Fibroblast of lung (primary cell): ENCODE results near the gene CDH4. TPM values are rescaled to one million over a fixed set of nuclear protein-coding genes. Genes with fewer than 3 reads are reported as not detected.

Experiments used
- DNase-seq, 2 donors: peaks; one replicate each; pipeline versions ENCODE4 v3.0.0 to v3.0.0-alpha.2; 2010; ENCODE audit warnings: low read depth in 2 of 2
- H2AFZ ChIP-seq: 2 replicates; pipeline ENCODE4 v1.5.1; 2012; ENCODE audit warnings: low read length, control low read depth, inconsistent platforms
- H3K27ac ChIP-seq: 2 replicates; pipeline ENCODE4 v1.5.1; 2011; ENCODE audit warnings: low read length, control low read depth; ENCODE audit not compliant: insufficient read depth
- H3K27me3 ChIP-seq: 2 replicates; pipeline ENCODE4 v1.5.1; 2011; ENCODE audit warnings: mild to moderate bottlenecking, low read length; ENCODE audit not compliant: control insufficient read depth, insufficient read depth
- H3K36me3 ChIP-seq: 2 replicates; pipeline ENCODE4 v1.5.1; 2011; ENCODE audit warnings: low read length; ENCODE audit not compliant: control insufficient read depth, insufficient read depth
- H3K4me1 ChIP-seq: 2 replicates; pipeline ENCODE4 v1.5.1; 2011; ENCODE audit warnings: low read length; ENCODE audit not compliant: control insufficient read depth, insufficient read depth; ENCODE audit errors: extremely low read depth
- H3K4me2 ChIP-seq: 2 replicates; pipeline ENCODE4 v1.5.1; 2011; ENCODE audit warnings: low read length, control low read depth; ENCODE audit not compliant: insufficient read depth; ENCODE audit errors: extremely low read depth
- H3K4me3 ChIP-seq, 4 experiments: fragments of 200-600 bp in 1 of 4; sonication (generic) in 1 of 4; replicated peaks in 1 of 4; 2 replicates each; pipeline ENCODE4 v1.5.1; 2011 to 2016; ENCODE audit warnings: low read length in 4 of 4, low read depth in 3 of 4, mild to moderate bottlenecking in 3 of 4, control low read depth in 2 of 4, inconsistent platforms in 1 of 4, mixed read lengths in 1 of 4; ENCODE audit not compliant: insufficient read depth in 1 of 4; ENCODE audit errors: control extremely low read depth in 1 of 4
- H3K79me2 ChIP-seq: 2 replicates; pipeline ENCODE4 v1.5.1; 2012; ENCODE audit warnings: mild to moderate bottlenecking, low read length, inconsistent platforms; ENCODE audit not compliant: control insufficient read depth, insufficient read depth
- H3K9ac ChIP-seq: 2 replicates; pipeline ENCODE4 v1.5.1; 2011; ENCODE audit warnings: mild to moderate bottlenecking, low read length, control low read depth; ENCODE audit not compliant: insufficient read depth
- H3K9me3 ChIP-seq: 2 replicates; pipeline ENCODE4 v1.5.1; 2012; ENCODE audit warnings: low read depth, low read length; ENCODE audit not compliant: control insufficient read depth, insufficient read depth
- H4K20me1 ChIP-seq: 2 replicates; pipeline ENCODE4 v1.5.1; 2011; ENCODE audit warnings: low read length; ENCODE audit not compliant: control insufficient read depth, insufficient read depth; ENCODE audit errors: extremely low read depth
- CTCF ChIP-seq, 2 donors: IDR thresholded peaks in 1 of 2; conservative IDR thresholded peaks in 1 of 2; 1 replicate in 1 of 2; 2 replicates in 1 of 2; pipeline ENCODE4 v1.5.1; 2011 to 2012; ENCODE audit warnings: low read length in 2 of 2, control low read depth in 1 of 2, inconsistent platforms in 1 of 2, low read depth in 1 of 2, mild to moderate bottlenecking in 1 of 2
- EZH2 ChIP-seq: IDR thresholded peaks from 2 replicates; pipeline ENCODE4 v1.5.1; 2012; ENCODE audit warnings: low read length, control low read depth, mild to moderate bottlenecking; ENCODE audit errors: missing control alignments
- polyA plus RNA-seq, 2 donors: library from polyadenylated mRNA; depleted of rRNA in 1 of 2; stranded (reverse) in 1 of 2; unstranded in 1 of 2; fragments of >200 nt; gene quantifications; 2 replicates each; pipeline ENCODE4 v1.2.1, GENCODE V29; 2011 to 2012; ENCODE audit warnings: missing spikeins in 1 of 2
- total RNA-seq: library from RNA; depleted of rRNA; stranded (reverse); fragments of >200 nt; gene quantifications from 2 replicates; pipeline ENCODE4 v1.2.1, GENCODE V29; 2014

CDH4 gene
- total and polyA plus RNA-seq, 2 donors (not counting 1 experiment from before 2014, with no cell fraction given) = 4.8 to 6.8 TPM

DNA sequence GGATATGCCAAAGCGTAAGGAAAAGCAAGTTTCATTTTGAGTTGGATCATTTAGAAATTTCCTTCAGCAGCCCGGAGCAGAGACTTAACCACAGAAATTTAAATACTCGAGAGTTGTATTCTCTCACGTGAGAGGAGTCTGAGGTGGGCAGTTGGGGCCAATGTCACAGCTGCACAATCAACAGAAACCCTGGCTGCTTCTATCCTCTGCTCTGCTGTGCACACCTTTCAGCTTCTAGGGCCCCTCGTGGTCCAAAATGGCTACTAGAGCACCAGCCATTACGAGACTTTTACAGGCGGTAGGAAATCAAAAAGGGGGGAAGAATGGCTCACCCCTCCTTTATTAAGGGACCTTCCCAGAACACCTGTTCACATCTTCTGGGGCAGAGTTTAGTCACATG lies 659.8 kb downstream of the CDH4 start:
- no peak overlapping the region for H3K9ac ChIP-seq
- H4K20me1 ChIP-seq = no peaks in the 10 kb centered on the region
- no peak for DNase-seq
- H2AFZ ChIP-seq = no peak overlapping the region
- H3K4me3 ChIP-seq = no peak overlapping the region
- H3K36me3 ChIP-seq = no peaks in the 10 kb centered on the region
- no peaks in the 10 kb centered on the region for H3K4me1 ChIP-seq
- no peaks in the 10 kb centered on the region for H3K9me3 ChIP-seq
- TF ChIP-seq CTCF (conservative IDR thresholded peaks at IDR 0.05 in 1 of 2, IDR thresholded peaks at IDR 0.05 in 1 of 2; ENCODE audit: low read depth in 1 of 2, low read length in 2 of 2) (no peak), EZH2 (no peak)
- H3K27me3 ChIP-seq = no peaks in the 10 kb centered on the region
- no peak overlapping the region for H3K4me2 ChIP-seq
- H3K79me2 ChIP-seq = no peaks in the 10 kb centered on the region
- H3K27ac ChIP-seq = no peak overlapping the region

DNA sequence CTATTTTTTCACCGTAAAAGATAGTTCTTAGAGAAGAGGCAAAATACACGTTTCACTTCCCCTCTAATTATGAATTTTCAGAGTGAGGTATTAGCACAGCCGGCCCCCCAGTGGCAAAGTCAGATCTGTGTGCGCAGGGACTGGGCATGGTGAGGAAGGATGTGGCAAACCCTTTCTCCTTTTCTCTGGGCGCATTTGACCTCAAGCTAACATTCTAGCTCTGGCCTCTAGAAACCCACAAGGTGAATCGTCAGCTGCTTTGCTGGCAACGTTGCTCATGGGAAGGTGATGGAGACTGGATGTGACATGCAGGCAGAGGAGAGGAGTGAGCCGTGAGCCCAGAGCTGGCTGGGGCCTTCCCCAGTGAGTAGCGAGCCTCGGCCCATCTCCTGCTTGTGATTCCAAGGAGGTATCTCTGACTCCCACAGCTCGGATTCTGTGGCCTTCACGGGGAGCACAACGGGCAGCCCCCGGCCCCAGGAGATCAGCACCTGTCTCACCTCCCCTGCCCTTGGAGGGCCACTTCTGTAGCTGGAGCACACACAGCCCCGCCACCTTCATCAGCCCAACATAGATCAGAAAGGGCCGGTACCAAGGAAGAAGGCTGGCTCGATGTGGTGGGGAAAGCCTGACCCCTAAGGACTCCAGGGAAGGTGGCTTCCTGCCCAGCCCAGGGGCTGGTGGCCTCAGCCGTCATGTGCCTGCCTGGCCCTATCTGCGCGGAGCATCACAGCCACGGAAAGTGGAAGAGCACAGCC lies 660.8 kb downstream of the CDH4 start:
- Histone ChIP-seq H3K79me2 (no peaks in the 10 kb centered on the region), H3K9ac (no peak overlapping the region), H3K4me3 (no peak overlapping the region), H3K9me3 (no peaks in the 10 kb centered on the region), H3K4me2 (no peak overlapping the region), H3K27me3 (no peaks in the 10 kb centered on the region), H3K36me3 (no peaks in the 10 kb centered on the region), H3K4me1 (no peaks in the 10 kb centered on the region), H2AFZ (no peak overlapping the region), H4K20me1 (no peaks in the 10 kb centered on the region), H3K27ac (no peak overlapping the region)
- TF ChIP-seq CTCF (conservative IDR thresholded peaks at IDR 0.05 in 1 of 2, IDR thresholded peaks at IDR 0.05 in 1 of 2; ENCODE audit: low read depth in 1 of 2, low read length in 2 of 2) (no peak), EZH2 (no peak)
- no peak for DNase-seq

DNA sequence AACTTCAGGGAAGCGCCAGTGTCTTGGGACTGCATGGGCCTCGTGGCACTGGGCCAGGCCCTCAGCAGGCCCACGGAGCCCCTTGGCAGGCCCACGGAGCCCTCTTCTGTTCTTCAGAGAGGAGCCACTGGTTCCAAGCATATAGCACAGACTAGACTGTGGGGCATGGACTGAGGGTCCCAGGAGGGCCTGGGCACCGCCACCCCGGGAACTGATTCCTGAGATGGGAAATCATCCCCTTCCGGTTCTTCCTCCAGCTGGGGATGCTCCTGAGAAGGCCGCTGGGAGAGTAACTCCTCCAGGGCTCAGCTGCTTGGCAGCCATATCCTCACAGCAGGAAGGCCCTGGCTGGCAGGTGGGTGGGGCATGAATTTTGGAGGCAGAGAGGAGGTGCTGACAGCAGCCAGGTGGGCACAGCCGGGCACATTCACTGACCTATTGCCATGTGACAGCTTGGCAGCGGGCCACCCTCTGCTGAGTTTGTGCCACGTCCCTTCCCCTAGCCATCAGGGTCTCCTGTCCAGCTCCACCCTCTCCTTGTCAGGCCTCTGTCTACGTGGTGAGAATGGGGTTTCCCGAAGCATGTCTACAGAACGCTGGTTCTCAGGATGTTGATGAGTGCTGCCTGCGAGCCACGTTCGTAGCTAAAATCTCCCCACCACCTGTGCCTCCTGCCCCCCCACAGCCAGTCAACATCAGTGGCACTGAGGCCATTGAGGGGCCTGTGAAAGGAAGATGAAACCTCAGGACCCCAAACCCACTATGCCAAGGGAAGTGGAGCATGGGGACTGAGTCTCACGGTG lies 661.6 kb downstream of the CDH4 start:
- H3K27me3 ChIP-seq = no peaks in the 10 kb centered on the region
- no peak overlapping the region for H3K4me2 ChIP-seq
- DNase-seq = no peak
- no peaks in the 10 kb centered on the region for H3K9me3 ChIP-seq
- H4K20me1 ChIP-seq = no peaks in the 10 kb centered on the region
- TF ChIP-seq EZH2 (no peak), CTCF (conservative IDR thresholded peaks at IDR 0.05 in 1 of 2, IDR thresholded peaks at IDR 0.05 in 1 of 2; ENCODE audit: low read depth in 1 of 2, low read length in 2 of 2) (no peak)
- no peaks in the 10 kb centered on the region for H3K36me3 ChIP-seq
- no peak overlapping the region for H3K4me3 ChIP-seq
- no peak overlapping the region for H2AFZ ChIP-seq
- H3K4me1 ChIP-seq = no peaks in the 10 kb centered on the region
- no peak overlapping the region for H3K27ac ChIP-seq
- H3K9ac ChIP-seq = no peak overlapping the region
- H3K79me2 ChIP-seq = no peaks in the 10 kb centered on the region
